ENCODE measurements around the gene GLMP. TPM values are rescaled to one million over a fixed set of nuclear protein-coding genes. Genes with fewer than 3 reads are reported as not detected.

Gene GLMP
- total RNA-seq, 1 donor from 2014 or later = 7.3 TPM

DNA sequence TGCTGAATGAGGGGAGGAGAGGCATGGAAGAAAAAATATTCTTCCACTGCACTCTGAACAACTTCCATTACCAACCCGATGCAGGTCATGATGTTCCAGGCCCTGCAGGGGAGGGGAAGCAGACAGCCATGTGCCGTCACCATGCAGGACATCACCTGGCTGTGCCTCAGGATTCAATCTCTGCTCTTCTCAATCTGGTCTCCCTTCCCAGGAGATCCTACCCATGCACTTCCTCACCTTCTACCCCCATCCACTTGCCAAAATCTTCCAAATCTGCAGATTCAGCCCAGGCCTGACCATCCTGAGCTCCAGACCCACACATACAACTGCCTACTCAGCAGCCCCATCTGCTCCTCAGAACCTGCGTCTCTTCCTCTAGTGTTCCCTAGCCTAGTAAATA lies 41.8 kb downstream of the GLMP start:
- FAIRE-seq (no peak), DNase-seq (ENCODE audit: low spot score in 2 of 2) (no peak)

DNA sequence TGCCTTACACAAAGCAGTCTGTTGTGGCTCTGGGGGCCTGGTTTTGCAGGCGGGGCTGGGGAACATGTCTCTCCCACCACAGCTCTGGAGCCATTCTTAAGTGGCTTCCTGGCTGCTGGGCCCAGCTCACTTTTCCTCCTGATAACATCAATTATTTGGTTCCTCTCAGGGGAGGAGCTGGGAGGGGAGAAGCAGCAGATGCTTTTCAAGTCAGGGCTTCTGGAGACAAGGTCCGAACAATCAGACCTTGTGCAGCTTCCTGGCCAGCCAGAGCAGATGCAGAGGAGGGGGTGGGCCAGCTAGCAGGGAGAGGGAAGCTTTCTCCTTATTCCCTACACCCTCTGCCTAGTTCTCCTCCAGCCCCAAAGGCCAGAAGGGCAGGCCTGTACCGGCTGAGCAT lies 44.0 kb downstream of the GLMP start:
- DNase-seq (ENCODE audit: low spot score in 2 of 2) (no peak), FAIRE-seq (no peak)

DNA sequence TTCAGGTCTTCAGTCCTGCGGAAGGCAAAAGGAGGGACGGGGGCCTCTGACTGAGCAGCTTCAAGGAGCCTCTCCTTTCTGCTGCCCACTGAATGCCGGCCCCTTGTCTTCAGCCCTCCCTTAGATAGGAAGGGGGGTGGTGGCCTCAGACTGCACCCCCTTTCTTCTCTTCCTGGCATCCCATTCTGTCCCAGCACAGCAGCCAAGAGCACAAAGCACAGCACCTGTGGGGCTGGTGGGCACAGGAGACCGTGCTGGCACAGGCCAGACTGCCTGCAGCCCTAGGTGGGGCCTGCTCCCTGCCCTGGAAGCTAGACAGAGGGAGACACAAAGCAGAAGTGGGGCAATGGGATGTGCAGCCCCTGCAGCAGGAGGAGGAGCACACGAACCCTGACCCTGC lies 45.9 kb downstream of the GLMP start:
- no peak for FAIRE-seq
- no peak for DNase-seq (ENCODE audit: low spot score in 2 of 2)

DNA sequence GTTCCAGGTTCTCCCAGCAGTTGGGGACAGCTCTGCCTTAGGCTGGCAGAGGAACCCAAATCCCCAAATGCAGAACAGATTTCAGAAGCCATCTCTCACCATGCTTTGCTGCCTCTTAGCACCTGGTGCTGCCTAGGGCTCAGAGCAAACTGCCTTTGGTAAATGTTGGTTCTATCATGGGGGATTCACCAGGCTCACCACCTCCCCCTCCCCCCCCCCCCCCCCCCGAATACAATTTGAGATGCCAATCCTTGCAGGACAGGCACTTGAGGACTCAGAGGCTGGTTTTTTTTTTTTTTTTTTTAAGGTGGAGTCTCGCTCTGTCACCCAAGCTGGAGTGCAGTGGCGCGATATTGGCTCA lies 47.2 kb downstream of the GLMP start:
- FAIRE-seq = no peak
- no peak for DNase-seq (ENCODE audit: low spot score in 2 of 2)

DNA sequence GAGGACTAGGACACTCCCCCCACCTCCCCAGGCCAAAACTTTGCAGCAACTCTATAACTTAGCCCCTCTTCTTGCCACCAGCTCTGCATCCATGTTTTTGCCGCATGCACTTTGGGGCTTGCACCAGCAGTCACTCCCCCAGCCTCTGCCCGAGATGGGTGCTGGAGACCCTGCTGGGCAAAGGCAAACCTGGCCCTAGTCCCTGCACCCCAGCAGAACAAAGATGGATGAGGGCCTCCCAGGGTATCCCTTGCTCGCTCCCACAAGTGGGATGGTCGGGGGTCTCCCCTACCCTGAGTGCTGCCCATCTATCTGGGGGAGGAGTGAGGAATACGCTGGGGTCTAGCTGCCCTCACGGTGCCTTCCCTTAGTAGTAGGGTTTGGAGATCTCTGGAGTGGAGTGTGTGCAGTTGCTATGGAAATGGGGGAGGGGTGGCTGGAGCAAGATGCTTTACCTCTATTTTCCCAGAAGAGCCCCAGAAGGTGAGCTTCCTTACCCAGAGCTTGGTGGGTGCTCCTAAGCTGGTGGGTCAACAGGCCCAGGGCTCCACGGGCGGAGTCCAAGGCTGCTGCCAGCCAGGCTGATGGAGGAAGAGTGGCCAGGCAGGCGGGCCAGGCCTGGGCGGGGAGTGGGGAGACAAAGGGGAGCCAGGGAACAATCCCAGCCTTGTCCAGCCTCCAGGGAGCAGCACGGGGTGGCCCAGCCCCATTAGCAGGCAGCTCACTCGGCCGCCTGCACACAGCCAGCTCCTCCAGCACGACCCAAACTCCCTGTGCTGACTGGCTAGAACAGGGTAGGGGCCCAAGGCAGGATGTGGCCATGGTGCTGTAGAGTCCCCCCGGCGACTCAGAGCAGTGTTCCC lies 47.8 kb downstream of the GLMP start, which contains the start of gene PAQR6:
TSS of gene PAQR6 (minus strand) at position 597 of the 863 bp plus-strand sequence. CDS start 1,325 bp downstream, outside the sequence.
- no peak for FAIRE-seq
- peak; percentile 84 to 86 for DNase-seq (ENCODE audit: low spot score in 2 of 2)

DNA sequence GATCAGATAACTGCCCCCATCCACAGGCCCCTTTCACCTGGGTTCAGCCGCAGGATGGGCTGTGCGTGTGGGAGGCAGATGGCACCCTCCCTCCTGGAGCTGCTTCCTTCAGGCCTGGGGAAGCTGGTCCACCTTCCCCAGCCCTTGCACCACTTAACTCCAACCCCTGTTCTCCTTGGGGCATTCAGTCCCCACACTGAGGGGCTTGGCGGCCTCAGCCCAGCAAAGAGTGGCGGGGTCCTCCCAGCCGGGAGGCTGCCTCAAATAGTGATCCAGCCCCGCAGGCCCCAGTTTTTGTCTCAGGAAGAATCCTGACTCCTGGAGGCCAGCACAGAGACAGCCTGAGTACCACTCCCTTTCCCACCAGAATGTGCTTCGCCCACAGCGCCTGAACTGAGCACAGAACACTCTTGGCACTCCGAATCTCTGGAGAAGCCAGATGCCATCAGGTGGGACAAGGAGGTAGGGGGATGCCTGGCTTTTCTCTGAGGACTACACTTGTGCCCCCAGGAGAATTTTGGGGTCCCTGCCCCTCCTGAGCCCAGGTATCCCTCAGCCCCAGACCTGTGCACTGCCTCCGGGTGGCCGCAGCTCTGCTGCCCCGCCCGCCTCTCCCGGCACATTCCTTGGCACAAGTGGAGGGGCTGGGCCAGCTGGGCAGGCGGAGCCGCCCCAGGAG lies 48.6 kb downstream of the GLMP start:
- DNase-seq (ENCODE audit: low spot score in 2 of 2) = peak in 1 of 2 donors; percentile 51
- no peak for FAIRE-seq

DNA sequence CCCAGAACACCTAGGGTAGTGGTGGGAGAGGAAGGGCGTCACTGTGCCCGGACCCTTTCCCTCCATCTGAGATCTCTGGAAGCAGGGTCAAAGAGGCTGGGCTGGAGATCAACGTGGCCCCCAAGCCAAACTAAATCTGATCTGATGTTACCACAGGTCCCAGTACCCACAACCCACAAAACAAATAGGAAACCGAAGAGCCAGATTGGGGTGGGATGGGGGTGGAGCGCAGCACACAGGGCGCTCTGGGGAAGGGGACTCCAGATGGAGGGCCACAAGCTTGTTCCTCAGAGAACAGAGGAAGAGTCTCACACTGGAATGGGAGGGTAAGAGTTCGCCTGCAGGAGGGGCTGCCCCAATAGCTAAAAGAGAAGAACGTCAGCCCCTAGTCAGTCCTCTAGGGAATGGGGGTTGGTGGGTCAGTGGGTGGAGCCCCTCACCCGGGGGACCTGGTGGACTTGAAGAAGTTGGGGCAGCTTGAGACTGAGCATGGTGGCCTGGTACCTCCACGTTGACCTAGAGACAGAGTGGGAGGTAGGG lies 49.2 kb downstream of the GLMP start:
- FAIRE-seq = no peak
- no peak for DNase-seq (ENCODE audit: low spot score in 2 of 2)

DNA sequence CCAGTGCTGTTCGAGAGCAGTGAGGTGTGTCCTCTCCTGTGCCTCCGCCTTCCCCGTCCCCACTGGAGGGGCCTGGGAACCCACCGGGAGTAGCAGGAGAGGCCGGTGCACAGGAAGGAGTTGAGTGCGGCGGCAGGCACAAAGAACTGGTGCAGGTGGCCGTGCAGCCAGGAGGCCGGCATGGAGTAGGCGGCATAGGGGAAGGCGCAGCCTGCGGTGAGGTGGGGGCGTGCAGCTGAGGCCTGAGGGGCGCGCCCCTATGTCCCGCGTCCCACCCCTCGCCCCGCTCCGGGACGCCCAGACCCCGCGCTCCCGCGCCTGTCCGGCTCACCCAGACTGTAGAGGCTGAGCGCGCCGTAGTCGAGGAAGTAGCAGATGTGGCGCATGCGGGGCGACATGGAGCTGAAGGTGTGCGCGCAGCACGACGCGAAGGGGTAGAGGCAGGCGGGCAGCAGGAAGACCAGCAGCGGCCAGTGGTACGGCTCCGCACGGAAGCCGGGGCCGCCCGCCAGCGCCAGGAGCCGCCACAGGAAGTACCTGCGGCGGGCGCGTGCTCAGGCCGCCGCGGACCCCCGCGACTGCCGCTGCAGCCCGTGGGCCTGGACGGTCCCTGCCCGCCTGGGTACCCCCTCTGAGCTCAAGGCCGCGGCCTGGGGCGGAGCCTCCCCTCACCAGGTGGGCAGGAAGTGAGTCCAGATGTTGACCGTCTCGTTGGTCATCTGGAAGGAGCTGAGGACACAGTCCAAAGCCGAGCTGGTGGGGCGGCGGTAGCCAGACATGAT lies 49.8 kb downstream of the GLMP start:
- FAIRE-seq (no peak), DNase-seq (ENCODE audit: low spot score in 2 of 2) (peak in 1 of 2 donors; percentile 39)

DNA sequence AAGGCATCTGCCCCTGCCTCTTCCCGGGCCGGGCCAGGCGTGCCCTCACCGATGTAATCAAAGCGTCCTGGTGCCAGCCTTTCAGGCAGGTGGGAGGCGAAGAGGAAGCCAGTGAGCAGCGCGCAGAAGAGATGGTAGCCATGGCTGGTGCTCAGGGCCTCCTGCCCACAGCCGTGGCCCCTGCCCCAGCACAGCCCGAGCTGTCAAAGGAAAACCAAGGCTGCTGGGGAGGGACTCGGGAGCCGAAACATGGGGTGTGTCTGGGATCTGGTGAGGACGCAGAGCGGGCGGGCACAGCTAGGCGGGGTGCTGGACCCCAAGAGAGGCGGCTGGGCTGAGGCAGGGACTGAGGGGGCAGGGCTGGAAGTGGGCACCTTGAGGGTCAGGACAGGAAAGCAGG lies 50.8 kb downstream of the GLMP start:
- no peak for DNase-seq (ENCODE audit: low spot score in 2 of 2)
- FAIRE-seq = no peak

DNA sequence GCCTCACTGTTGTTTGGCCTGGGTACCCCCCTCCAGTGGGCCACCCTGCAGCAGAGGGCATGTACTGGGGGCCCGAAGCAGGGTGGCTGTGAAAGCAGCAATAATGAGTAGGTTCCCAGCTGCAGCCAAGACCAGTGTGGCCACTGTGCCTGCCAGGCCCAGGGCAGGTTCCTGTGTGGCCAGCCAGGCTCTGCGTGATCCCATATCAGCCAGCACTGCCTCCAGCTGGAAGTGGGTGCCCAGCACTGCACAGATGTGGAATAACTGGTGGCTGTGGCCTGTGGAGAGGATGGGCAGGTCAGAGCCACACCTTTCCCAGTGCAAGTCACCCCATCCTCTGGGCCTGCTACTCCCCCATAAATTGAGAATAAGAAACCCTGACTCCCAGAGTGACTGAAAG lies 51.4 kb downstream of the GLMP start:
- DNase-seq (ENCODE audit: low spot score in 2 of 2) (no peak), FAIRE-seq (no peak)

DNA sequence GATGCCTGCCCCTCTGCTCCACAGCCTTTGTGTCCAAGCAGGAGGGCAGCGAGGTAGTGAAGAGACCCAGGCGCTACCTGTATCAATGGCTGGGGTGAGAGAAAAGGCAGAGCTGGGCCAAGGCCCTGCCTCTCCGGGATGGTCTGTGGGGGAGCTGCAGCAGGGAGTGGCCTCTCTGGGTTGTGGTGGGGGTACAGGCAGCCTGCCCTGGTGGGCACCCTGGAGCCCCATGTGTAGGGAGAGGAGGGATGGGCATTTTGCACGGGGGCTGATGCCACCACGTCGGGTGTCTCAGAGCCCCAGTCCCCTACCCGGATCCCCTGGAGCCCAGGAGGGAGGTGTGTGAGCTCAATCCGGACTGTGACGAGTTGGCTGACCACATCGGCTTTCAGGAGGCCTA lies 52.7 kb downstream of the GLMP start:
- FAIRE-seq = no peak

More for the DNA sequence above, 52.7 kb downstream of the GLMP start:
- DNase-seq (ENCODE audit: low spot score in 2 of 2) = no peak

Other genes starting within 250 kb of the GLMP start
- gene UBQLN4, start 241.9 kb downstream of the GLMP start, total RNA-seq = 28.5 TPM
- gene LAMTOR2, start 240.9 kb downstream of the GLMP start, total RNA-seq = 36.3 TPM
- not detected for gene RAB25, start 234.5 kb downstream of the GLMP start, total RNA-seq
- gene MEX3A, start 213.2 kb downstream of the GLMP start, total RNA-seq = 43.2 TPM
- 14.3 TPM for gene LMNA, start 181.0 kb downstream of the GLMP start, total RNA-seq
- 22.0 TPM for gene SEMA4A, start 142.1 kb downstream of the GLMP start, total RNA-seq
- 8.6 TPM for gene SLC25A44, start 101.6 kb downstream of the GLMP start, total RNA-seq
- 26.5 TPM for gene PMF1, start 82.7 kb downstream of the GLMP start, total RNA-seq
- gene BGLAP, start 53.5 kb downstream of the GLMP start, total RNA-seq = not detected
- 7.7 TPM for gene PAQR6, start 47.6 kb downstream of the GLMP start, total RNA-seq
- 27.3 TPM for gene SMG5, start 12.9 kb downstream of the GLMP start, total RNA-seq
- gene TMEM79, start 11.4 kb downstream of the GLMP start, total RNA-seq = 0.41 TPM
- 0.82 TPM for gene VHLL, start 3.6 kb upstream of the GLMP start, total RNA-seq
- gene CCT3, start 42.6 kb upstream of the GLMP start, total RNA-seq = 355 TPM
- gene TSACC, start 42.8 kb upstream of the GLMP start, total RNA-seq = not detected
- not detected for gene RHBG, start 73.5 kb upstream of the GLMP start, total RNA-seq
- 4.9 TPM for gene MEF2D, start 205.1 kb upstream of the GLMP start, total RNA-seq